ENCODE measurements around the gene BRD8. TPM values are rescaled to one million over a fixed set of nuclear protein-coding genes. Genes with fewer than 3 reads are reported as not detected.

BRD8 gene
- total RNA-seq, 1 donor from 2014 or later = 46.7 TPM

DNA sequence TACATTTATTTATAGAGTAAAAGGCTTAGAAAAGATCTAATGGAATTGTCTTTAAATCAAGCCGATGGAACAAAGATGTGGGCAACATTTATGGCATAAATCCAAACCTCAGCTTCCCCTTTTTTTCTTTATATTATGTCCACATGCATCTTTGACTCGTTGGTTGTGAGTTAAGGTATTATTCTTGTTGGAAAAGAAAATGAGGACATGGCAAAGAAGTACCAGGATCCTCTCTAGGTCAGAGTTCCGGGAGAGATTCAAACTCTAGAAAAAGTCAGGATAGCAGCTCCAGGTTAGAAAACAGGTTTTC, 38.7 kb downstream of the BRD8 start:
- peak overlapping the region; percentile 62 for H3K4me3 ChIP-seq
- ATAC-seq = no peak

GRCh38 chr5:138138949-138139780, 39.3 kb downstream of the BRD8 start, which contains the start of gene NME5:
Gene NME5 (minus strand): TSS chr5:138139428. CDS start chr5:138138780, 648 bp downstream.
- Histone ChIP-seq H3K27me3 (no peaks in the 10 kb centered on the region), H3K27ac (no peak within 1 kb of the TSS), H3K4me3 (peak within 1 kb of the TSS; percentile 62), H3K9me3 (no peaks in the 10 kb centered on the region), H3K4me1 (peaks cover 4% of the 10 kb centered on the region), H3K36me3 (no peaks in the 10 kb centered on the region)
- intact Hi-C loops (cut with DNase I) = loop anchor here (10.0 kb wide), 1 partner anchor 54 kb away; the partner anchor contains the start of gene WNT8A
- DNase-seq = peak; percentile 84
- no peak for TF ChIP-seq CTCF (IDR thresholded peaks at IDR 0.05)
- ATAC-seq = peak; percentile 95

More for the DNA sequence above, 38.7 kb downstream of the BRD8 start:
- intact Hi-C loops (cut with DNase I) = loop anchor here (10.0 kb wide), 1 partner anchor 55 kb away; the partner anchor contains the start of gene WNT8A
- Histone ChIP-seq H3K36me3 (no peaks in the 10 kb centered on the region), H3K27me3 (no peaks in the 10 kb centered on the region), H3K4me1 (peaks cover 4% of the 10 kb centered on the region), H3K9me3 (no peaks in the 10 kb centered on the region), H3K27ac (no peak overlapping the region)
- DNase-seq = no peak
- TF ChIP-seq CTCF (IDR thresholded peaks at IDR 0.05) = no peak

- no peak for ATAC-seq
- H3K4me3 ChIP-seq = no peak overlapping the region
- DNase-seq = no peak
- H3K27ac ChIP-seq = no peak overlapping the region
- no peaks in the 10 kb centered on the region for H3K4me1 ChIP-seq
- TF ChIP-seq CTCF (IDR thresholded peaks at IDR 0.05) = no peak
- H3K9me3 ChIP-seq = no peaks in the 10 kb centered on the region
- no peaks in the 10 kb centered on the region for H3K27me3 ChIP-seq
- no peaks in the 10 kb centered on the region for H3K36me3 ChIP-seq
- intact Hi-C loops (cut with DNase I) = loop anchor here (10.0 kb wide), 1 partner anchor 48 kb away; the partner anchor contains the start of gene WNT8A
Observed at GRCh38 chr5:138132543-138132942, 45.9 kb downstream of the BRD8 start.

GRCh38 chr5:138129347-138129746, 49.1 kb downstream of the BRD8 start:
- no peaks in the 10 kb centered on the region for H3K27me3 ChIP-seq
- no peak for ATAC-seq
- no peak for DNase-seq
- no peaks in the 10 kb centered on the region for H3K36me3 ChIP-seq
- no peaks in the 10 kb centered on the region for H3K9me3 ChIP-seq
- no peak for TF ChIP-seq CTCF (IDR thresholded peaks at IDR 0.05)
- H3K4me3 ChIP-seq = no peak overlapping the region
- H3K27ac ChIP-seq = no peak overlapping the region
- H3K4me1 ChIP-seq = no peaks in the 10 kb centered on the region
- intact Hi-C loops (cut with DNase I) = no loop called here

- H3K27ac ChIP-seq = no peak overlapping the region
- H3K9me3 ChIP-seq = no peaks in the 10 kb centered on the region
- no peaks in the 10 kb centered on the region for H3K4me1 ChIP-seq
- H3K4me3 ChIP-seq = no peak overlapping the region
- no peaks in the 10 kb centered on the region for H3K36me3 ChIP-seq
- TF ChIP-seq CTCF (IDR thresholded peaks at IDR 0.05) = no peak
- intact Hi-C loops (cut with DNase I) = no loop called here
- ATAC-seq (no peak), DNase-seq (no peak)
- H3K27me3 ChIP-seq = no peaks in the 10 kb centered on the region
Observed at GRCh38 chr5:138128334-138128733, 50.1 kb downstream of the BRD8 start.
